K562 (cell line): ENCODE results near the gene NME7.

Experiments used
- ARNT ChIP-seq, 2 experiments: fragments of 450-650 bp; IDR thresholded peaks; 2 replicates each; pipeline ENCODE4 v1.6.1; 2016; ENCODE audit warnings: mild to moderate bottlenecking in 1 of 2
- CTCF ChIP-seq, 3 experiments: IDR thresholded peaks in 2 of 3; conservative IDR thresholded peaks in 1 of 3; 2 replicates each; pipeline ENCODE4 v1.5.1; 2011 to 2012; ENCODE audit warnings: low read length in 3 of 3, mild to moderate bottlenecking in 3 of 3, control low read depth in 2 of 3, improper control_type of control experiment in 1 of 3, inconsistent platforms in 1 of 3, low read depth in 1 of 3, mixed read lengths in 1 of 3, moderate library complexity in 1 of 3; ENCODE audit not compliant: insufficient read depth in 2 of 3
- ELF1 ChIP-seq: fragments of 200-800 bp; sonication (Bioruptor generic); IDR thresholded peaks from 2 replicates; pipeline ENCODE4 v1.6.1; 2016; ENCODE audit warnings: missing genetic modification characterization, missing compliant biosample characterization

- TF ChIP-seq ELF1 (tag), result no peak
- no peak for TF ChIP-seq CTCF (IDR thresholded peaks at IDR 0.05 in 2 of 3, conservative IDR thresholded peaks at IDR 0.05 in 1 of 3; ENCODE audit: insufficient read depth in 2 of 3, low read depth in 1 of 3, low read length in 3 of 3)
- no peak for TF ChIP-seq ARNT (IDR thresholded peaks at IDR 0.05)
These were observed 131.5 kb downstream of the NME7 start for GRCh38 chr1:169236143-169236542.
